HUES64 (cell line): ENCODE data around the gene NDUFS6.
"Not testable (repeated sequence)": the region's sequence is repeated elsewhere in the genome, so short reads cannot be mapped to it uniquely, and the experiment has no call there.

Source experiments
- H3K27ac ChIP-seq: 2 replicates; pipeline ENCODE4 v1.7.0; 2013; ENCODE audit warnings: low read depth, low read length, inconsistent platforms
- H3K27me3 ChIP-seq: 2 replicates; pipeline ENCODE4 v1.6.1; 2013; ENCODE audit warnings: mild to moderate bottlenecking, low read length; ENCODE audit not compliant: insufficient read depth
- H3K36me3 ChIP-seq: 2 replicates; pipeline ENCODE4 v1.6.1; 2013; ENCODE audit warnings: mild to moderate bottlenecking, low read length; ENCODE audit not compliant: insufficient read depth
- H3K4me1 ChIP-seq: 2 replicates; pipeline ENCODE4 v1.6.1; 2013; ENCODE audit warnings: mild to moderate bottlenecking, low read length, moderate library complexity; ENCODE audit not compliant: insufficient read depth
- H3K4me3 ChIP-seq: 2 replicates; pipeline ENCODE4 v1.5.1; 2013; ENCODE audit warnings: mild to moderate bottlenecking, low read length, moderate library complexity
- H3K9ac ChIP-seq: 2 replicates; pipeline ENCODE4 v1.6.1; 2013; ENCODE audit warnings: mild to moderate bottlenecking, low read depth, low read length
- H3K9me3 ChIP-seq: 2 replicates; pipeline ENCODE4 v1.6.1; 2013; ENCODE audit warnings: low read depth, low read length; ENCODE audit not compliant: insufficient read depth
- WGBS: fragments of 150-250, 120-280 bp; methylation state at CpG from one replicate; pipeline ENCODE4 v1.1.7; 2013; ENCODE audit warnings: missing lambda C conversion rate; 5-methylcytosine and 5-hydroxymethylcytosine counted together

NDUFS6 gene

GRCh38 chr5:1785062-1785461 is 16.1 kb upstream of the NDUFS6 start:
- no peaks in the 10 kb centered on the region for H3K36me3 ChIP-seq
- no peak overlapping the region for H3K27ac ChIP-seq
- no peaks in the 10 kb centered on the region for H3K9me3 ChIP-seq
- H3K27me3 ChIP-seq = no peaks in the 10 kb centered on the region
- no peak overlapping the region for H3K9ac ChIP-seq
- H3K4me1 ChIP-seq = peaks cover 15% of the 10 kb centered on the region
- WGBS = 91% methylated on average over 8 of the region's 8 CpGs
- no peak overlapping the region for H3K4me3 ChIP-seq

- Histone ChIP-seq H3K9me3 (no peaks in the 10 kb centered on the region), H3K27ac (no peak overlapping the region), H3K36me3 (no peaks in the 10 kb centered on the region), H3K27me3 (no peaks in the 10 kb centered on the region), H3K9ac (no peak overlapping the region), H3K4me1 (peaks cover 22% of the 10 kb centered on the region), H3K4me3 (no peak overlapping the region)
- WGBS = 94% methylated on average over 13 of the region's 13 CpGs
These were observed 15.2 kb upstream of the NDUFS6 start for GRCh38 chr5:1785984-1786383.

GRCh38 chr5:1786621-1787471 is 14.4 kb upstream of the NDUFS6 start:
- 88% methylated on average over 29 of the region's 29 CpGs for WGBS
- H3K36me3 ChIP-seq = no peaks in the 10 kb centered on the region
- H3K4me3 ChIP-seq = no peak overlapping the region
- H3K9ac ChIP-seq = no peak overlapping the region
- no peaks in the 10 kb centered on the region for H3K27me3 ChIP-seq
- H3K9me3 ChIP-seq = no peaks in the 10 kb centered on the region
- H3K4me1 ChIP-seq = peaks cover 22% of the 10 kb centered on the region
- no peak overlapping the region for H3K27ac ChIP-seq

- no peak overlapping the region for H3K27ac ChIP-seq
- no peaks in the 10 kb centered on the region for H3K36me3 ChIP-seq
- 93% methylated on average over 12 of the region's 12 CpGs for WGBS
- no peaks in the 10 kb centered on the region for H3K27me3 ChIP-seq
- no peak overlapping the region for H3K4me3 ChIP-seq
- H3K9ac ChIP-seq = no peak overlapping the region
- peaks cover 22% of the 10 kb centered on the region for H3K4me1 ChIP-seq
- no peaks in the 10 kb centered on the region for H3K9me3 ChIP-seq
These were observed 13.6 kb upstream of the NDUFS6 start for GRCh38 chr5:1787472-1788047.

GRCh38 chr5:1788200-1788599 is 13.0 kb upstream of the NDUFS6 start:
- no peak overlapping the region for H3K9ac ChIP-seq
- H3K9me3 ChIP-seq = no peaks in the 10 kb centered on the region
- no peak overlapping the region for H3K27ac ChIP-seq
- 89% methylated on average over 7 of the region's 7 CpGs for whole genome bisulfite sequencing
- H3K27me3 ChIP-seq = no peaks in the 10 kb centered on the region
- H3K36me3 ChIP-seq = no peaks in the 10 kb centered on the region
- peaks cover 22% of the 10 kb centered on the region for H3K4me1 ChIP-seq
- H3K4me3 ChIP-seq = no peak overlapping the region

- Histone ChIP-seq H3K9me3 (no peaks in the 10 kb centered on the region), H3K9ac (no peak overlapping the region), H3K36me3 (no peaks in the 10 kb centered on the region), H3K27ac (no peak overlapping the region), H3K27me3 (no peaks in the 10 kb centered on the region), H3K4me3 (no peak overlapping the region), H3K4me1 (peaks cover 22% of the 10 kb centered on the region)
- 86% methylated on average over 15 of the region's 15 CpGs for WGBS
These were observed 12.4 kb upstream of the NDUFS6 start for GRCh38 chr5:1788828-1789227.

- H3K9me3 ChIP-seq, H3K9ac ChIP-seq, H3K36me3 ChIP-seq, H3K27me3 ChIP-seq, H3K4me3 ChIP-seq: not testable (repeated sequence)
- H3K4me1 ChIP-seq = peaks cover 22% of the 10 kb centered on the region
- WGBS = 97% methylated on average over 3 of the region's 3 CpGs
- H3K27ac ChIP-seq = peak overlapping the region; percentile 21; the same call in 1 of the 2 replicates
These were observed 11.8 kb upstream of the NDUFS6 start for GRCh38 chr5:1789438-1789833.

- H3K4me1 ChIP-seq = peaks cover 22% of the 10 kb centered on the region
- no peak overlapping the region for H3K4me3 ChIP-seq
- no peaks in the 10 kb centered on the region for H3K36me3 ChIP-seq
- no peak overlapping the region for H3K9ac ChIP-seq
- WGBS = 60% methylated on average over 10 of the region's 10 CpGs
- no peaks in the 10 kb centered on the region for H3K9me3 ChIP-seq
- H3K27ac ChIP-seq = peak overlapping the region; percentile 21; the same call in 1 of the 2 replicates
- H3K27me3 ChIP-seq = no peaks in the 10 kb centered on the region
These were observed 11.3 kb upstream of the NDUFS6 start for GRCh38 chr5:1789834-1790471.

- peaks cover 22% of the 10 kb centered on the region for H3K4me1 ChIP-seq
- H3K9me3 ChIP-seq = no peaks in the 10 kb centered on the region
- H3K36me3 ChIP-seq = peaks cover 3% of the 10 kb centered on the region; the same call in 1 of the 2 replicates
- H3K9ac ChIP-seq = no peak overlapping the region
- 81% methylated on average over 3 of the region's 3 CpGs for WGBS
- H3K4me3 ChIP-seq = no peak overlapping the region
- no peak overlapping the region for H3K27ac ChIP-seq
- H3K27me3 ChIP-seq = no peaks in the 10 kb centered on the region
These were observed 10.0 kb upstream of the NDUFS6 start for GRCh38 chr5:1791176-1791575.

DNA sequence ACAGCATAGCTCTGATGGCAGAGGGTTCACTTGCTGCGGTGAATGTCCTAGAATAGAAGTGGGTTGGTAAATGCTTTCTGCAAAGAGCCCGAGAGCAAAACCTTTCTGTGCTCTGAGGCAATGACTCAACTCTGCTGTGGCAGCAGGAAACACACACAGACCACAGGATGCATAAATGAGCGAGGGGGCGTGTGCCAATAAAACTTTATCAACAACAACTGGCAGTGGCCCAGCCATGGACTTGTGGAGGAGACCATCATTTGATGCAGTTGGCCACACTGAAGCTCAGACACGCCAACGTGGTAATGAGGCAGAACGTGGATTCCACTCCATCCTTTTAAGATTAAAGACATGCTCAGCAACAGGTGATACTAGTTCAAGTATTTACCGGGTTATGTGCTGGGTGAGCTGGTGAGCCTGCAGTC is 8.4 kb upstream of the NDUFS6 start:
- Histone ChIP-seq H3K9me3 (no peaks in the 10 kb centered on the region), H3K4me3 (no peak overlapping the region), H3K9ac (no peak overlapping the region), H3K27me3 (no peaks in the 10 kb centered on the region), H3K36me3 (peaks cover 19% of the 10 kb centered on the region), H3K27ac (no peak overlapping the region), H3K4me1 (peaks cover 22% of the 10 kb centered on the region)
- 85% methylated on average over 8 of the region's 8 CpGs for WGBS

DNA sequence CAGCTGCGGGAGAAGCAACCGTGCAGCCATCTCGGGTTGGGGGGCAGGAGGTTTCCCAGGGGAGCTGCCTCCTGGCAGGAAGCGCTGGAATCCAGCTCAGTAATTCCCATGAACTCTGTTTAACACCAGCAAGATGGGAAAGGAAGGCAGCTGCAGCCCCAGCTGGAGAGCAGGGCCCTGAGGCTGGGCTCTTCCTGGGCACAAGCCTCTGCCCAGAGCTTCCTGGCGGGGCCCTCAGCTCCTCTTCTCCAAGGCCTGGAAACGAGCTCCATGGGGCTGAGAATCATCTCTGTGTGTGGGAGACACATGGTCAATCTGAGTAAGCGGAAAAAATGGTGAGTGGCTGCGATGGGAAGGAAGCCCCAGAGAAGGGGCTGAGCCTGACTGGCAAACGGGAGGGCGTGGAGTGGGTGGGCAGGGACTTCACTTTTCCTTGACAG is 7.9 kb upstream of the NDUFS6 start:
- Histone ChIP-seq H3K27me3 (no peaks in the 10 kb centered on the region), H3K9ac (no peak overlapping the region), H3K4me3 (no peak overlapping the region), H3K36me3 (peaks cover 24% of the 10 kb centered on the region), H3K4me1 (peaks cover 22% of the 10 kb centered on the region), H3K9me3 (no peaks in the 10 kb centered on the region), H3K27ac (no peak overlapping the region)
- WGBS = 92% methylated on average over 10 of the region's 10 CpGs
